Midbrain (tissue), 1 donor: ENCODE measurements around the gene TMEM266.

Source experiments
- DNase-seq: peaks from one replicate; lab custom pipeline; 2025; lab: John Stamatoyannopoulos, UW

The TMEM266 gene

GRCh38 chr15:76070192-76070591 lies 10.4 kb downstream of the TMEM266 start:
- no peak for DNase-seq

- no peak for DNase-seq
Measured at GRCh38 chr15:76070921-76071635, 11.3 kb downstream of the TMEM266 start.

GRCh38 chr15:76071806-76072205 lies 12.0 kb downstream of the TMEM266 start:
- no peak for DNase-seq

GRCh38 chr15:76073554-76073953 lies 13.8 kb downstream of the TMEM266 start:
- DNase-seq, result no peak

DNA sequence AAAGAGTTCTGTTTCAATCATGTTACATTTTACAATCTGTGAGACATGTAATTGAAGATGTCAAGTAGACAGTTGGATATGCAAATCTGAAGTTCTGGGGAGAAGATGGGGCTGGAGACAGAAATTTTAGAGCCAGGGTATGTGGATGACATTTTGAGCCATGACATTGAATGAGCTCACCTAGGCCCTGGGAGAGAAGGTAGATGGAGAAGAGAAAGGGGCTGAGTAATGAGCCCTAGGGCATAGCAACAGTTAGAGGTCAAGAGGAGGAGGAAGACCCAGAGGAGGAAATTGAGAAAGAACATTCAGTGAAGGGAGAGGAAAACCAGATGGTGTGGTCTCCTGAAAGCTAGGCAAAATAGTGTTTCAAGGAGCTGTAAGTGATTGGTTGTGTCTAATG lies 15.3 kb downstream of the TMEM266 start:
- no peak for DNase-seq

GRCh38 chr15:76078285-76078877 lies 18.6 kb downstream of the TMEM266 start:
- DNase-seq, result no peak

GRCh38 chr15:76084256-76084655 lies 24.5 kb downstream of the TMEM266 start:
- no peak for DNase-seq

GRCh38 chr15:76098685-76099084 lies 38.9 kb downstream of the TMEM266 start:
- no peak for DNase-seq

GRCh38 chr15:76099388-76099787 lies 39.6 kb downstream of the TMEM266 start:
- no peak for DNase-seq

DNA sequence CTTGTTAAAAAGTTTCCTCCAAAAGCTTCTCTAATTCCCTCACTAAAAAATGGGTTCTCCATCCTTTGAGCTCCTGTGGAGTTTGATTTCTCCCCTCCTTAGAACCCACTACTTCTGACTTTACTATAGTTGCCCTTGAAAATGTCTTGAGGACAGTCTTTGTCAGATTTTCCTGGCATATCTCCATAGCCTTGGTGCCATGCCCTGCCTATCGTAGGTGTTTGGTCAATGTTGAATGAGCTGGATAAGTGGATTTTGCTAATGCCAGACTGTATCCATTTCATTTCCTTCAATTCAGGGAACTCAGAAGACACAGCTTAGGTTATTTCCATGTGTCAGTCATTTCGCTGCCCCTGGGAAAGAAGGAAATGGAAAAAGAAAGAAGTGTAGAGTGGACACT lies 40.6 kb downstream of the TMEM266 start:
- DNase-seq, result no peak

- DNase-seq, result no peak
Measured at GRCh38 chr15:76101655-76102054, 41.9 kb downstream of the TMEM266 start.

GRCh38 chr15:76105391-76105790 lies 45.6 kb downstream of the TMEM266 start:
- no peak for DNase-seq

GRCh38 chr15:76105911-76106310 lies 46.1 kb downstream of the TMEM266 start:
- DNase-seq, result no peak

GRCh38 chr15:76107169-76107568 lies 47.4 kb downstream of the TMEM266 start:
- no peak for DNase-seq

DNA sequence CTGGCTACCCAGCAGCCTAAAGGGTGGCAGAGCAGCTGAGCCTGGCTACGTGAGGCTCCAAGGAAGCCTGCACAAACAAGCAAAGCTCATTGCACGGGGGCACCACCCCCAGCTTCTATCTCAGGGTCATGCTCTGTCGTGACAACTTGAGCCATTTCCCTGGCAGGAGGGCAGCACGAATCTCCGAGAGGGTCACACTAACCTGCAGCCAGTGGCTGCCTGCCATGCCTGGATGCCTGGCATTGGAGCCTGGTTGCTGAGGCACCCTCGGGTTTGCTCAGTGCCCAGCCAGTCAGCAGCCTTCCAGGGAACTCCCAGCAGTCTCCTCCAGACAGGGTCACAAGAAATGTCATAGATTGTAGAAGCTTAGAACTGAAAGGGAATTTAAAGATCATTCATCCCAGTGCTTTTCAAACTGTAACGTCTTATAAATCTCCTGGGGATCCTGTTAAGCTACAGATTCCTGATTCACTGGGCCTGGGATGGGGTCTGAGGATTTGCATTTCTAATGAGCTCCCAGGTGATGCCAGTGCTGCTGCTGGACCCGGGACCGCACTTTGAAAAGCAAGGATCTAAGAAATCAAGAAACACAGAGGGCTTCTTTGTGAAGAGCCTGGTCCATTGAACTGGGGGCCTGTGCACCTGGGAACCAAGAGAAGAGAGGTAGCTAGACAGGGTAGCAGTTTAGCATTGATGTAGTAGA lies 48.4 kb downstream of the TMEM266 start:
- DNase-seq, result peak; percentile 49

- no peak for DNase-seq
Measured at GRCh38 chr15:76109046-76109445, 49.3 kb downstream of the TMEM266 start.

GRCh38 chr15:76114561-76114960 lies 54.8 kb downstream of the TMEM266 start:
- no peak for DNase-seq

DNA sequence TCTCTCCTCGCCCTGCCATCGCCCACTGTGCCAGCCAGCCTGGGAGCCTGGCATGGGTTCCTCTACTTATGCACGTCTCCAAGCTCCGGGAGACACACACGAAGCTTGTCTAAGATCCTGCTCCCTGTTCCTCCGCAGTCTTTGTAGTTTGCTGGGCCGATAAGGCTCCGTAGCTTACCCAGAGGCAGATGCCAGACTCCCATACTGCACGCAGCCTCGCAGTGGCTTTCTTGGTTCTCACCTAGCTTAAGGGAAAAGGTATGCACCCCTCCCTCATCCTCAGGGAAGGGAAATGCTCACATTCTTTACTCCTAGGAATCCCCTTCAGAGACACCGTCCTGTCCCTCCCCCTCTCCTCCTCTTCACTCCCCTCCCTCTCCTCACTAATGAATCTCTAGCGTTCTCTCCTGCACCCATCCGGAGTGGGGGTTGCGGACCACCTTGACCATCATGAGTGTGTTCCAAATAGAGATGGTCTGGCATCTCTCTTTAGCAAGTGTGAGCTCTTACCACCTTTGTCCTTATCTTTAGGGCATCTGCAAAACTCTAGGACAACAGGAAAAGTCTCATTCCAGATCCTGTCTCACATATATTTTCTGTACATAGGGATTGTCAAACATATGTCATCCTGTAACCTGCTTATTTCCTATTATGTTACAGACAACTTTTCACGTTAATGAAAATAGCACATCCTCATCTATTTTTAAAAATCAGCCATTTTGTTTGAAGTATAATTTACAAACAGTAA lies 56.5 kb downstream of the TMEM266 start:
- DNase-seq, result no peak

DNA sequence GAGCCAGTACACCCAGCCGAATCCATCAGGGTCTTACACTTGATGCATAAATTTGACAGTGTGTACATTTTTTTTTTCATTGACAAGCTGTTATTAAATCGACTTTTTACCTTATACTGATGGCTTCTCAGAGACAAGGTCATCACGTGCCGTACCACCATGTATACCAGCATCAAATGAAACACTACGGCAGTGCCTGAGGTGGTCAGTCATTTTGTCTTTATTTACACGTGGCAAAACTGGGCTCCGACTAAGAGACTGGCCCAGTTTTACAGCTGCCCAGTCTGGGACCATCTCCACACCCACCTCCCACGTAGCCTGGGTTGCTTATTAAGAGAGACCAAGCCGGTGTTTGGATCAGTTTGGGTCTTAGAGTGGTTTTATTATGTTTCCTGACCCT lies 57.4 kb downstream of the TMEM266 start:
- no peak for DNase-seq

GRCh38 chr15:76118767-76119166 lies 59.0 kb downstream of the TMEM266 start:
- no peak for DNase-seq

DNA sequence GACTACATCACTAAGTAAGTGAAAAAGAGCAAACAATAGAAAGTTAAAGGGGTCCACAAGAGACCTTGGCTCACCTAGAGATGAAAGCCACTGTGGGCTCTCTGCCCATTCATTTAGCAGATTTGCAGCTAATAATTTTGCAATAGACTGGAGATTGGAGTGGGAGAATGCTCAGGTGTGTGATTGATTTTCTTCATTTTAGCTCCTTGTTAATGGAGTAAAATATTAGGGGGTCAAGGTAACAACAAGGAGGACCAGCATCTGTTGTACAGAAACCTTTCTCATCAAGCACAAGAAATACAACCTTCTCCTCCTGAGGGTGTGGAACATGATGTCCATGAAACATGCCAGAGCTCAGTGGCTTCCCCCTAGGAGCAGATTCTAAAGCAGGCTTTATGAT lies 63.2 kb downstream of the TMEM266 start:
- no peak for DNase-seq

GRCh38 chr15:76127169-76127568 lies 67.4 kb downstream of the TMEM266 start:
- no peak for DNase-seq

- no peak for DNase-seq
Measured at GRCh38 chr15:76127880-76128279, 68.1 kb downstream of the TMEM266 start.
